HEK293 (cell line): Measurements from ENCODE around the gene TYW5.

ENCODE experiments used
- BCL6B ChIP-seq: fragments of 450-650 bp; formaldehyde crosslinking; IDR thresholded peaks from 2 replicates; pipeline ENCODE4 v1.5.1; 2017; ENCODE audit warnings: missing biosample characterization, missing genetic modification characterization
- MEIS1 ChIP-seq: sonication (generic); formaldehyde crosslinking; IDR thresholded peaks from 2 replicates; pipeline ENCODE4 v1.8.1; 2022; ENCODE audit warnings: missing genetic modification reagents, mild to moderate bottlenecking, borderline replicate concordance
- ZNF114 ChIP-seq: fragments of 450-650 bp; formaldehyde crosslinking; IDR thresholded peaks from 2 replicates; pipeline ENCODE4 v1.5.0; 2017; ENCODE audit warnings: missing biosample characterization, missing genetic modification characterization
- ZNF449 ChIP-seq: fragments of 450-650 bp; formaldehyde crosslinking; IDR thresholded peaks from 2 replicates; pipeline ENCODE4 v1.5.1; 2017; ENCODE audit warnings: missing biosample characterization, mild to moderate bottlenecking, missing genetic modification characterization, moderate library complexity

GRCh38 chr2:199940373-199940772, 14.9 kb downstream of the TYW5 start:
- TF ChIP-seq ZNF114 (tag by site-specific recombination): no peak
- no peak for TF ChIP-seq BCL6B
- TF ChIP-seq MEIS1 (CRISPR knock-in tag): no peak
- TF ChIP-seq ZNF449: no peak
